ENCODE measurements around the gene SCN1B. TPM values are rescaled to one million over a fixed set of nuclear protein-coding genes. Genes with fewer than 3 reads are reported as not detected.
"Not testable (repeated sequence)": the region's sequence is repeated elsewhere in the genome, so short reads cannot be mapped to it uniquely, and the experiment has no call there.

SCN1B gene
- total RNA-seq, 2 experiments from 2014 or later, result 0.83 to 0.89 TPM

- H3K36me3 Mint-ChIP-seq (ENCODE audit: low read depth), result peaks cover 1% of the 10 kb centered on the region
- H3K4me1 Mint-ChIP-seq (ENCODE audit: low read depth), result peaks cover 54% of the 10 kb centered on the region
- H3K27ac Mint-ChIP-seq, result no peak overlapping the region
- no peak for DNase-seq
- CTCF ChIA-PET, result interaction anchor here (1.0 to 2.4 kb wide), 2 partner anchors 9 to 19 kb away, joined by 4 to 13 read pairs; no protein-coding TSS in a partner anchor
- H3K9me3 Mint-ChIP-seq, result no peaks in the 10 kb centered on the region
- H3K27me3 Mint-ChIP-seq (ENCODE audit: low read depth), result no peaks in the 10 kb centered on the region
- intact Hi-C loops (cut with micrococcal nuclease), result loop anchor here (10.0 kb wide), 1 partner anchor 220 kb away; no protein-coding TSS in a partner anchor
- H3K4me3 Mint-ChIP-seq, result no peak overlapping the region
These were observed 35.4 kb upstream of the SCN1B start for GRCh38 chr19:34994643-34995541.

- intact Hi-C loops (cut with micrococcal nuclease), result loop anchor here (10.0 kb wide), 1 partner anchor 219 kb away; no protein-coding TSS in a partner anchor
- CTCF ChIA-PET, result interaction anchor here (1.0 to 2.4 kb wide), 2 partner anchors 10 to 18 kb away, joined by 4 to 13 read pairs; no protein-coding TSS in a partner anchor
- Mint-ChIP-seq H3K36me3 (ENCODE audit: low read depth) (peaks cover 2% of the 10 kb centered on the region), H3K27me3 (ENCODE audit: low read depth) (no peaks in the 10 kb centered on the region), H3K4me3 (no peak overlapping the region), H3K9me3 (no peaks in the 10 kb centered on the region), H3K4me1 (ENCODE audit: low read depth) (peaks cover 48% of the 10 kb centered on the region), H3K27ac (no peak overlapping the region)
- DNase-seq, result no peak
These were observed 34.7 kb upstream of the SCN1B start for GRCh38 chr19:34995551-34995950.

- CTCF ChIA-PET, result interaction anchor here (0.6 to 0.7 kb wide), 3 partner anchors 16 to 23 kb away, joined by 3 to 5 read pairs (median 3); no protein-coding TSS in a partner anchor
- peak overlapping the region; percentile 87 for H3K27ac Mint-ChIP-seq
- intact Hi-C loops (cut with micrococcal nuclease), result loop anchor here (10.0 kb wide), 1 partner anchor 218 kb away; no protein-coding TSS in a partner anchor
- DNase-seq, result no peak
- peaks cover 40% of the 10 kb centered on the region for H3K4me1 Mint-ChIP-seq (ENCODE audit: low read depth)
- H3K27me3 Mint-ChIP-seq (ENCODE audit: low read depth), result no peaks in the 10 kb centered on the region
- no peaks in the 10 kb centered on the region for H3K9me3 Mint-ChIP-seq
- peak overlapping the region; percentile 41 for H3K4me3 Mint-ChIP-seq
- H3K36me3 Mint-ChIP-seq (ENCODE audit: low read depth), result peaks cover 16% of the 10 kb centered on the region
These were observed 33.1 kb upstream of the SCN1B start for GRCh38 chr19:34997071-34997617.

- intact Hi-C loops (cut with micrococcal nuclease), result loop anchor here (2.0 to 10.0 kb wide), 2 partner anchors 13 to 217 kb away; no protein-coding TSS in a partner anchor
These were observed 32.0 kb upstream of the SCN1B start for GRCh38 chr19:34998224-34998623.

GRCh38 chr19:34998777-34999497 lies 31.3 kb upstream of the SCN1B start:
- no peak for DNase-seq
- Mint-ChIP-seq H3K27me3 (ENCODE audit: low read depth) (no peaks in the 10 kb centered on the region), H3K36me3 (ENCODE audit: low read depth) (peaks cover 29% of the 10 kb centered on the region), H3K27ac (peak overlapping the region; percentile 96), H3K4me3 (peak overlapping the region; percentile 88), H3K4me1 (ENCODE audit: low read depth) (peaks cover 51% of the 10 kb centered on the region), H3K9me3 (no peaks in the 10 kb centered on the region)
- CTCF ChIA-PET, result interaction anchor here (0.6 to 1.6 kb wide), 2 partner anchors 13 to 1590 kb away, joined by 3 to 4 read pairs; no protein-coding TSS in a partner anchor
- intact Hi-C loops (cut with micrococcal nuclease), result loop anchor here (1.0 to 10.0 kb wide), 4 partner anchors 9 to 216 kb away; no protein-coding TSS in a partner anchor

More at GRCh38 chr19:34998224-34998623, 32.0 kb upstream of the SCN1B start:
- not testable (repeated sequence) for H3K27me3 Mint-ChIP-seq (ENCODE audit: low read depth); H3K9me3 Mint-ChIP-seq; DNase-seq
- CTCF ChIA-PET, result interaction anchor here (1.6 kb wide), 1 partner anchor 13 kb away, joined by 3 read pairs; no protein-coding TSS in a partner anchor
- peak overlapping the region; percentile 41 for H3K4me3 Mint-ChIP-seq
- peak overlapping the region; percentile 87 for H3K27ac Mint-ChIP-seq
- peaks cover 25% of the 10 kb centered on the region for H3K36me3 Mint-ChIP-seq (ENCODE audit: low read depth)
- H3K4me1 Mint-ChIP-seq (ENCODE audit: low read depth), result peaks cover 47% of the 10 kb centered on the region

- Mint-ChIP-seq H3K36me3 (ENCODE audit: low read depth) (peaks cover 34% of the 10 kb centered on the region), H3K4me3 (peak within 1 kb of the TSS; percentile 98)
These were observed 30.6 kb upstream of the SCN1B start, which contains the start of gene GRAMD1A for GRCh38 chr19:34999498-35000337. Gene GRAMD1A (plus strand): TSS chr19:35000323. CDS start chr19:35000479, 156 bp downstream.

GRCh38 chr19:35000338-35000646 lies 30.0 kb upstream of the SCN1B start:
- Mint-ChIP-seq H3K27ac (no peak overlapping the region), H3K9me3 (no peaks in the 10 kb centered on the region), H3K27me3 (ENCODE audit: low read depth) (no peaks in the 10 kb centered on the region), H3K4me1 (ENCODE audit: low read depth) (peaks cover 60% of the 10 kb centered on the region), H3K4me3 (peak overlapping the region; percentile 98), H3K36me3 (ENCODE audit: low read depth) (peaks cover 34% of the 10 kb centered on the region)
- CTCF ChIA-PET, result interaction anchor here (0.6 to 2.1 kb wide), 3 partner anchors 12 to 15 kb away, joined by 3 to 13 read pairs (median 3); no protein-coding TSS in a partner anchor
- intact Hi-C loops (cut with micrococcal nuclease), result loop anchor here (2.0 to 5.0 kb wide), 3 partner anchors 73 to 635 kb away; partner anchors contain the start of genes GPI, SCGB2B2, ZNF30 and ZNF302
- no peak for DNase-seq

More at GRCh38 chr19:34999498-35000337, 30.6 kb upstream of the SCN1B start, which contains the start of gene GRAMD1A:
- Mint-ChIP-seq H3K4me1 (ENCODE audit: low read depth) (peaks cover 57% of the 10 kb centered on the region), H3K9me3 (no peaks in the 10 kb centered on the region), H3K27me3 (ENCODE audit: low read depth) (no peaks in the 10 kb centered on the region), H3K27ac (peak within 1 kb of the TSS; percentile 96)
- DNase-seq, result peak; percentile 80
- CTCF ChIA-PET, result interaction anchor here (0.6 to 2.1 kb wide), 5 partner anchors 12 to 1591 kb away, joined by 3 to 13 read pairs (median 3); no protein-coding TSS in a partner anchor
- intact Hi-C loops (cut with micrococcal nuclease), result loop anchor here (1.0 to 10.0 kb wide), 7 partner anchors 9 to 635 kb away; partner anchors contain the start of genes GPI, SCGB2B2, ZNF30 and ZNF302

- CTCF ChIA-PET, result interaction anchor here (0.6 to 4.6 kb wide), 8 partner anchors 10 to 1529 kb away, joined by 3 to 25 read pairs (median 4); no protein-coding TSS in a partner anchor
- Mint-ChIP-seq H3K36me3 (ENCODE audit: low read depth) (peaks cover 34% of the 10 kb centered on the region), H3K27me3 (ENCODE audit: low read depth) (no peaks in the 10 kb centered on the region), H3K27ac (peak overlapping the region; percentile 96), H3K9me3 (no peaks in the 10 kb centered on the region), H3K4me1 (ENCODE audit: low read depth) (peaks cover 65% of the 10 kb centered on the region), H3K4me3 (peak overlapping the region; percentile 98)
- DNase-seq, result peak; percentile 71
- intact Hi-C loops (cut with micrococcal nuclease), result loop anchor here (1.0 to 5.0 kb wide), 5 partner anchors 12 to 642 kb away; partner anchors contain the start of genes GPI, SCGB2B2, ZNF30 and ZNF302
These were observed 29.4 kb upstream of the SCN1B start for GRCh38 chr19:35000647-35001501.

GRCh38 chr19:35002037-35002535 lies 28.2 kb upstream of the SCN1B start:
- Mint-ChIP-seq H3K4me3 (peak overlapping the region; percentile 98), H3K36me3 (ENCODE audit: low read depth) (peaks cover 40% of the 10 kb centered on the region), H3K27ac (peak overlapping the region; percentile 96), H3K4me1 (ENCODE audit: low read depth) (peaks cover 67% of the 10 kb centered on the region), H3K27me3 (ENCODE audit: low read depth) (no peaks in the 10 kb centered on the region), H3K9me3 (no peaks in the 10 kb centered on the region)
- CTCF ChIA-PET, result interaction anchor here (0.7 to 4.6 kb wide), 5 partner anchors 10 to 30 kb away, joined by 3 to 25 read pairs (median 5); no protein-coding TSS in a partner anchor
- intact Hi-C loops (cut with micrococcal nuclease), result loop anchor here (5.0 kb wide), 2 partner anchors 75 to 325 kb away; partner anchors contain the start of genes SCGB2B2, ZNF30 and ZNF302
- no peak for DNase-seq

Measured in activated naive CD4-positive, alpha-beta T cell treated with anti-CD3 and anti-CD28 coated beads for 36 hours (primary cell).